ENCODE data around the gene LAMA2. TPM values are rescaled to one million over a fixed set of nuclear protein-coding genes. Genes with fewer than 3 reads are reported as not detected.

LAMA2 gene
- polyA plus RNA-seq, 1 donor from 2014 or later: 2.5 TPM

- Histone ChIP-seq H3K27ac (ENCODE audit: low read length) (no peak overlapping the region), H2AFZ (ENCODE audit: low read depth, low read length) (no peak overlapping the region)
- TF ChIP-seq TAF1 (IDR thresholded peaks at IDR 0.05; ENCODE audit: low read depth) (no peak), EP300 (conservative IDR thresholded peaks at IDR 0.05; ENCODE audit: poor library complexity, severe bottlenecking) (no peak), EZH2 (IDR thresholded peaks at IDR 0.05; ENCODE audit: borderline replicate concordance, insufficient read depth, low read length, poor library complexity, severe bottlenecking) (no peak), RAD21 (conservative IDR thresholded peaks at IDR 0.05) (no peak), REST (IDR thresholded peaks at IDR 0.05; ENCODE audit: borderline replicate concordance) (no peak), POLR2AphosphoS5 (IDR thresholded peaks at IDR 0.05) (no peak), SMC3 (conservative IDR thresholded peaks at IDR 0.05; ENCODE audit: poor library complexity) (no peak), MXI1 (conservative IDR thresholded peaks at IDR 0.05; ENCODE audit: poor library complexity, severe bottlenecking) (no peak), CTCF (IDR thresholded peaks at IDR 0.05; ENCODE audit: poor library complexity, severe bottlenecking) (no peak)
Measured at GRCh38 chr6:128903715-128904114, 20.8 kb downstream of the LAMA2 start.

GRCh38 chr6:128914051-128914450 is 31.1 kb downstream of the LAMA2 start:
- Histone ChIP-seq H3K27me3 (ENCODE audit: insufficient read depth, low read depth, low read length) (no peaks in the 10 kb centered on the region), H3K36me3 (ENCODE audit: insufficient read depth, low read length) (no peaks in the 10 kb centered on the region), H3K4me3 (ENCODE audit: low read length) (no peak overlapping the region), H3K79me2 (replicated peaks; ENCODE audit: insufficient read depth, low read length) (no peaks in the 10 kb centered on the region), H2AFZ (ENCODE audit: low read depth, low read length) (no peak overlapping the region), H4K20me1 (ENCODE audit: insufficient read depth) (no peaks in the 10 kb centered on the region), H3K9me3 (ENCODE audit: low read length) (no peaks in the 10 kb centered on the region), H3K9me2 (ENCODE audit: insufficient read depth, low read length) (no peaks in the 10 kb centered on the region), H3K27ac (ENCODE audit: low read length) (no peak overlapping the region), H3K4me2 (ENCODE audit: low read length) (no peak overlapping the region), H3K9ac (ENCODE audit: low read length) (no peak overlapping the region), H3F3A (ENCODE audit: insufficient read depth, low read length, poor library complexity, severe bottlenecking) (no peaks in the 10 kb centered on the region)
- TF ChIP-seq REST (IDR thresholded peaks at IDR 0.05; ENCODE audit: borderline replicate concordance) (no peak), MXI1 (conservative IDR thresholded peaks at IDR 0.05; ENCODE audit: poor library complexity, severe bottlenecking) (no peak), EZH2 (IDR thresholded peaks at IDR 0.05; ENCODE audit: borderline replicate concordance, insufficient read depth, low read length, poor library complexity, severe bottlenecking) (no peak), SMC3 (conservative IDR thresholded peaks at IDR 0.05; ENCODE audit: poor library complexity) (no peak), RAD21 (conservative IDR thresholded peaks at IDR 0.05) (no peak), CTCF (IDR thresholded peaks at IDR 0.05; ENCODE audit: poor library complexity, severe bottlenecking) (no peak), POLR2AphosphoS5 (IDR thresholded peaks at IDR 0.05) (no peak), TAF1 (IDR thresholded peaks at IDR 0.05; ENCODE audit: low read depth) (no peak), EP300 (conservative IDR thresholded peaks at IDR 0.05; ENCODE audit: poor library complexity, severe bottlenecking) (no peak)

More at GRCh38 chr6:128903715-128904114, 20.8 kb downstream of the LAMA2 start:
- Histone ChIP-seq H3K9me2 (ENCODE audit: insufficient read depth, low read length) (no peaks in the 10 kb centered on the region), H3K27me3 (ENCODE audit: insufficient read depth, low read depth, low read length) (no peaks in the 10 kb centered on the region), H3K4me2 (ENCODE audit: low read length) (no peak overlapping the region), H3K9ac (ENCODE audit: low read length) (no peak overlapping the region), H3K36me3 (ENCODE audit: insufficient read depth, low read length) (no peaks in the 10 kb centered on the region), H3K79me2 (replicated peaks; ENCODE audit: insufficient read depth, low read length) (no peaks in the 10 kb centered on the region), H4K20me1 (ENCODE audit: insufficient read depth) (no peaks in the 10 kb centered on the region), H3F3A (ENCODE audit: insufficient read depth, low read length, poor library complexity, severe bottlenecking) (no peaks in the 10 kb centered on the region), H3K9me3 (ENCODE audit: low read length) (no peaks in the 10 kb centered on the region), H3K4me3 (ENCODE audit: low read length) (no peak overlapping the region)
